ENCODE measurements around the gene KCNQ2.

DNA sequence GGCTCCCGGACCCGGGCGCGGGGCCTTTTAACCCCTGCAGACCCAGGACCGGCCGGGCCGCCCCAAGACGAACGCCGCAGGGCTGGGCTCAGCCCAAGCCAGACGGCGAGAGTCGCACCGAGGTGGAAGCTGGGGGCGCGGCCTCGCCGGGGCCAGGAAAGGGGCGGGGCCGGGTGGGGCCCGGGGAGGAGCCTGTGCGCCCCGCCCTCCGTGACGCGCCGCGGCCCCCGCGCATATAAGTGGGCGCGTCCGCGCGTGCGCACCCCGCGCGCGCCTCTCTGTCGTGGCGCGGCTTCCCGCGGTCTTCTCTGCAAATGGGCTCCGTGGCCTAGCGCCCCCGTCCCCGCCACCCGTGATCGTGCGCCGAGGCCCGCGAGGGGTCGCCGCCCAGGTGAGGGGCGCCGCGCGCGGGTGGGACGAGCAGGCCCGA is 48.1 kb upstream of the KCNQ2 start, which contains the start of gene PPDPF:
- TF ChIP-seq, protein P1, sequence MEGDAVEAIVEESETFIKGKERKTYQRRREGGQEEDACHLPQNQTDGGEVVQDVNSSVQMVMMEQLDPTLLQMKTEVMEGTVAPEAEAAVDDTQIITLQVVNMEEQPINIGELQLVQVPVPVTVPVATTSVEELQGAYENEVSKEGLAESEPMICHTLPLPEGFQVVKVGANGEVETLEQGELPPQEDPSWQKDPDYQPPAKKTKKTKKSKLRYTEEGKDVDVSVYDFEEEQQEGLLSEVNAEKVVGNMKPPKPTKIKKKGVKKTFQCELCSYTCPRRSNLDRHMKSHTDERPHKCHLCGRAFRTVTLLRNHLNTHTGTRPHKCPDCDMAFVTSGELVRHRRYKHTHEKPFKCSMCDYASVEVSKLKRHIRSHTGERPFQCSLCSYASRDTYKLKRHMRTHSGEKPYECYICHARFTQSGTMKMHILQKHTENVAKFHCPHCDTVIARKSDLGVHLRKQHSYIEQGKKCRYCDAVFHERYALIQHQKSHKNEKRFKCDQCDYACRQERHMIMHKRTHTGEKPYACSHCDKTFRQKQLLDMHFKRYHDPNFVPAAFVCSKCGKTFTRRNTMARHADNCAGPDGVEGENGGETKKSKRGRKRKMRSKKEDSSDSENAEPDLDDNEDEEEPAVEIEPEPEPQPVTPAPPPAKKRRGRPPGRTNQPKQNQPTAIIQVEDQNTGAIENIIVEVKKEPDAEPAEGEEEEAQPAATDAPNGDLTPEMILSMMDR (IDR thresholded peaks at IDR 0.05; ENCODE audit: insufficient read depth, low read depth, low read length), result no peak
- no peak for TF ChIP-seq EZH2 (IDR thresholded peaks at IDR 0.05; ENCODE audit: insufficient read depth, low read length)
